ENCODE results near the gene IFIH1. TPM values are rescaled to one million over a fixed set of nuclear protein-coding genes. Genes with fewer than 3 reads are reported as not detected.

The IFIH1 gene
- total RNA-seq, 2 donors from 2014 or later, result 50.3 to 56.0 TPM

Other genes starting within 250 kb of the IFIH1 start
- gene DPP4, start 244.5 kb downstream of the IFIH1 start, total RNA-seq, result 10 to 100 TPM; 53.6 to 57.3 TPM
- gene GCG, start 166.4 kb downstream of the IFIH1 start, total RNA-seq, result not detected
- not detected for gene FAP, start 75.2 kb downstream of the IFIH1 start, total RNA-seq
- gene GCA, start 25.4 kb upstream of the IFIH1 start, total RNA-seq, result 1 to 10 TPM; 6.9 to 7.1 TPM